Spinal cord (tissue), 10 donors: Measurements from ENCODE around the gene BCLAF1. TPM values are rescaled to one million over a fixed set of nuclear protein-coding genes. Genes with fewer than 3 reads are reported as not detected.
A peak's percentile ranks its signal among the peaks of the same experiment; 100 is the strongest.

ENCODE experiments used
- DNase-seq, 6 donors: peaks; one replicate each; pipeline versions ENCODE4 v3.0.0 to v3.0.0-alpha.2; 2013 to 2015; ENCODE audit warnings: low spot score in 6 of 6, low read depth in 4 of 6
- H3K27ac ChIP-seq: one replicate; pipeline ENCODE4 v1.5.1; 2013; ENCODE audit warnings: low read depth, low read length, control low read depth
- H3K27me3 ChIP-seq: one replicate; pipeline ENCODE4 v1.6.1; 2013; ENCODE audit warnings: low read length; ENCODE audit not compliant: control insufficient read depth, insufficient read depth
- H3K36me3 ChIP-seq: one replicate; pipeline ENCODE4 v1.6.1; 2013; ENCODE audit warnings: low read length; ENCODE audit not compliant: control insufficient read depth, insufficient read depth
- H3K4me1 ChIP-seq: one replicate; pipeline ENCODE4 v1.6.1; 2013; ENCODE audit warnings: low read length; ENCODE audit not compliant: control insufficient read depth, insufficient read depth
- H3K4me3 ChIP-seq: one replicate; pipeline ENCODE4 v1.5.1; 2013; ENCODE audit warnings: low read depth, low read length, control low read depth
- H3K9me3 ChIP-seq: one replicate; pipeline ENCODE4 v1.6.1; 2013; ENCODE audit warnings: low read length; ENCODE audit not compliant: control insufficient read depth, insufficient read depth
- WGBS: methylation state at CpG from one replicate; pipeline ENCODE4 v1.1.5; 2013; ENCODE audit warnings: missing lambda C conversion rate; ENCODE audit not compliant: insufficient coverage; 5-methylcytosine and 5-hydroxymethylcytosine counted together
- polyA plus RNA-seq, 2 donors: library from polyadenylated mRNA; unstranded; fragments of 120-200 nt; gene quantifications; one replicate each; pipeline ENCODE4 v1.2.1, GENCODE V29; 2013; ENCODE audit not compliant: insufficient read length in 2 of 2
- total RNA-seq, 2 donors: library from RNA; depleted of rRNA in 1 of 2; stranded (reverse); fragments of 120-200 nt in 1 of 2; fragments of >200 nt in 1 of 2; gene quantifications; one replicate each; pipeline versions ENCODE4 v1.2.3 to v1.2.4, GENCODE V29; 2013 to 2014
- donor health status: healthy.

The BCLAF1 gene
- total and polyA plus RNA-seq, 4 donors, result 109 to 255 (median 187) TPM

DNA sequence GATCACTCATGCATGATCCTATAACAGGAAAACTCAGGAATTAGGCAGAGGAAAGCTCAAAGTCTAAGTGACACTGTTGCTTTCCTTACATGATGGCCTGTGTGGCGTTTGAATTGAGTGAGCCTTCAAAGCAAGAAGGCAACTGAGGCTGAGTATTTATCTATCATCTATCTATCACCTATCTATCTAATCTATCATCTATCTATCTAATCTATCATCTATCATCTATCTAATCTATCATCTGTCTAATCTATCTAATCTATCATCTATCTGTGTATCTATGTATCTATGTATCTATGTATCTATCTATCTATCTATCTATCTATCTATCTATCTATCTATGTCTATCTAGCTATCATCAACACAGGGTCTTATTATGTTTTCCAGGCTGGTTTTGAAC lies 41.8 kb upstream of the BCLAF1 start:
- Histone ChIP-seq H3K36me3 (no peaks in the 10 kb centered on the region), H3K9me3 (no peaks in the 10 kb centered on the region), H3K27ac (no peak overlapping the region), H3K4me1 (peaks cover 14% of the 10 kb centered on the region), H3K4me3 (no peak overlapping the region), H3K27me3 (no peaks in the 10 kb centered on the region)
- DNase-seq, result no peak
- WGBS, result no CpG with 5 or more reads among the region's 1 CpG

GRCh38 chr6:136330634-136331033 lies 41.0 kb upstream of the BCLAF1 start:
- no peaks in the 10 kb centered on the region for H3K9me3 ChIP-seq
- no peak overlapping the region for H3K4me3 ChIP-seq
- no peaks in the 10 kb centered on the region for H3K36me3 ChIP-seq
- H3K27me3 ChIP-seq, result no peaks in the 10 kb centered on the region
- H3K27ac ChIP-seq, result no peak overlapping the region
- H3K4me1 ChIP-seq, result peaks cover 14% of the 10 kb centered on the region
- DNase-seq, result no peak
- 97% methylated on average over 8 of the region's 8 CpGs for WGBS

DNA sequence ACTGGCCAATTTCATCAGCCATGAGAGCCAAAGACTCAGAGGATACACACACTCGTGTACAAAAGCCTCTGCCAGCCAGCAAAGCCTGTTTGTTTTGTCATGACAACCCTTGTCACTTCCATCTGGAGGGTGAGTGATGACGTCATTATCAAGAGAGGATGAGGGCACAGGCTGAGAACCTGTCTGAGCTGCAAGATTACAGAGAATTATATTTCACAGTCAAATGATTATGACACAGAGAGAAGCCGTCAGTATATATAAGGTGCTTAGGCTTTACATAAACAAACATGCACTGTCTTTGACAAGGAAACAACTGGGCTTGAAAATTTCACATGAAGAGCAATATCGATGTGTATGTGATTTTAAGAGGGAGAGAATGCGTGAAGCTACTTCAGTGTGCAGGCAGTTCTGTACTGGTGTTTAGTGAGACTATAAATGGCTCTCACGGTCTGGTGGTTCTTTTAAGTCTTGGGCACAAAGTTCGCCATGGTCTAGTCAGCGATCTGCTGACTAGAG lies 36.5 kb upstream of the BCLAF1 start:
- peak in 2 of 6 donors; percentile 82 to 93 for DNase-seq
- 26% methylated on average over 5 of the region's 8 CpGs for WGBS
- H3K27ac ChIP-seq, result peak overlapping the region; percentile 40
- H3K27me3 ChIP-seq, result no peaks in the 10 kb centered on the region
- no peak overlapping the region for H3K4me3 ChIP-seq
- H3K9me3 ChIP-seq, result no peaks in the 10 kb centered on the region
- peaks cover 17% of the 10 kb centered on the region for H3K4me1 ChIP-seq
- H3K36me3 ChIP-seq, result no peaks in the 10 kb centered on the region

DNA sequence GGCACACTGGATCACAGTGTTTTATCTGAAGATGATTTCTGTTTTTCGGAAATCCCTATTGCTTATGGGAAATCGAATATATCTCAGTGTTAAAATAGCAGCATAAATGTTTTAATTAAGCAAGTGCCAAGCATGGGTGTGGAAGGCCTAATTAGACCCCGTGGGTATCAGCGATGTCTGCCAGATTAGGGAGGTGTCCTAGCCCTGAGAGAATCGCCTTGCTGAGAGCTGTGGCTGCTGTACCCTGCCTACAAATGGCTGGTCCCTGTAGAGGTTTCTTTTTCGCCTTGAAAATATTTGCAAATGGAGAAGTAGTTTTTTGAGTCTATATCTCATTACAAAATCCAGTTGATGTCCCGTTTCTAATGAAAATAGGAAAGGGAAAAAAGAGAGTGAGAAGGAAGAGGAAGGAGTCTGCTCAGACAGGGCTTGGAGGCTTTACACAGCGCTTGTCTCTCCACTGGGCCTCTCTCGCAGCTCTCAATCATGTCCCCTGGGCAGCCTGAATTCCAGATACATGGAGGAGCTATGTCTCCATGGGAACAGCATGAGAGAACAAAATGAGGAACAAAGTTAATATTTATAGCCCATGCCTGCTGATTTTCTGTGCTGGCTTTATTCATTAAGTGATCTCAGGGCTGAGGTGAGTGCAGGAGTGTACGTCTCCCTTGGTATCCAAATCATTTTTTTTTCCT lies 35.2 kb upstream of the BCLAF1 start:
- no peaks in the 10 kb centered on the region for H3K36me3 ChIP-seq
- WGBS, result 21% methylated on average over 5 of the region's 10 CpGs
- no peaks in the 10 kb centered on the region for H3K27me3 ChIP-seq
- DNase-seq, result peak in 3 of 6 donors; percentile 43 to 89 (median 86)
- H3K27ac ChIP-seq, result peak overlapping the region; percentile 65
- H3K9me3 ChIP-seq, result no peaks in the 10 kb centered on the region
- H3K4me3 ChIP-seq, result no peak overlapping the region
- H3K4me1 ChIP-seq, result peaks cover 17% of the 10 kb centered on the region

GRCh38 chr6:136323431-136324112 lies 33.9 kb upstream of the BCLAF1 start:
- DNase-seq, result peak in 3 of 6 donors; percentile 28 to 84 (median 70)
- no peaks in the 10 kb centered on the region for H3K9me3 ChIP-seq
- H3K27ac ChIP-seq, result peak overlapping the region; percentile 65
- peaks cover 17% of the 10 kb centered on the region for H3K4me1 ChIP-seq
- no peak overlapping the region for H3K4me3 ChIP-seq
- H3K27me3 ChIP-seq, result no peaks in the 10 kb centered on the region
- 37% methylated on average over 4 of the region's 10 CpGs for WGBS
- H3K36me3 ChIP-seq, result no peaks in the 10 kb centered on the region

GRCh38 chr6:136319732-136320131 lies 30.1 kb upstream of the BCLAF1 start:
- peaks cover 6% of the 10 kb centered on the region for H3K4me1 ChIP-seq
- DNase-seq, result no peak
- H3K27me3 ChIP-seq, result no peaks in the 10 kb centered on the region
- H3K27ac ChIP-seq, result no peak overlapping the region
- H3K4me3 ChIP-seq, result no peak overlapping the region
- H3K36me3 ChIP-seq, result no peaks in the 10 kb centered on the region
- H3K9me3 ChIP-seq, result no peaks in the 10 kb centered on the region

- H3K27ac ChIP-seq, result no peak overlapping the region
- H3K9me3 ChIP-seq, result no peaks in the 10 kb centered on the region
- H3K4me1 ChIP-seq, result no peaks in the 10 kb centered on the region
- no peaks in the 10 kb centered on the region for H3K36me3 ChIP-seq
- WGBS, result 79% methylated on average over 2 of the region's 4 CpGs
- no peak for DNase-seq
- no peak overlapping the region for H3K4me3 ChIP-seq
- no peaks in the 10 kb centered on the region for H3K27me3 ChIP-seq
These were observed 29.0 kb upstream of the BCLAF1 start for GRCh38 chr6:136318676-136319075.

DNA sequence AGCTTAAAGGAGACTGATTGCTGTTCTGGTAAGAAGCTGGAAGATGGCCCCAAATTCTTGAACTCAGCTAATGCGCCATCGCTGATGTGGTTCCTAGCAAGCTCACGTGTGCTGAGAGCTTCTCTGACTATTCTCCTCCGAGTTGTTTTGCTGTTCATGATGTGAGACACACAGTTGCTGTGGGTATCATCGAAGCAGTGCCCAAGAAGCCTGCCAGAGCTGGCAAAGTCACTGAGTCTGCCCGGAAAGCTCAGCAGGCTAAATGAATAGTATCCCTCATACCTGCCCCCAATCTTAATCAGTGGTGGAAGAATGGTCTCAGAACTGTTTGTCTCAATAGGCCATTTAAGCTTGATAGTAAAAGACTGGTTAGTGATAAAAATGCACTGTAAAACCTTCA lies 28.3 kb upstream of the BCLAF1 start:
- Histone ChIP-seq H3K27me3 (no peaks in the 10 kb centered on the region), H3K4me3 (no peak overlapping the region), H3K9me3 (no peaks in the 10 kb centered on the region), H3K36me3 (no peaks in the 10 kb centered on the region), H3K27ac (peak overlapping the region; percentile 9), H3K4me1 (no peaks in the 10 kb centered on the region)
- DNase-seq, result peak in 1 of 6 donors; percentile 62
- WGBS, result 29% methylated on average over 3 of the region's 6 CpGs

- no peak overlapping the region for H3K4me3 ChIP-seq
- H3K36me3 ChIP-seq, result no peaks in the 10 kb centered on the region
- WGBS, result 0% methylated on average over 1 of the region's 5 CpGs
- H3K27ac ChIP-seq, result peak overlapping the region; percentile 9
- DNase-seq, result peak in 3 of 6 donors; percentile 61 to 91 (median 87)
- H3K4me1 ChIP-seq, result no peaks in the 10 kb centered on the region
- H3K27me3 ChIP-seq, result no peaks in the 10 kb centered on the region
- H3K9me3 ChIP-seq, result no peaks in the 10 kb centered on the region
These were observed 27.5 kb upstream of the BCLAF1 start for GRCh38 chr6:136317021-136317694.
